HL-60 (cell line): ENCODE results near the gene IL31RA.

ENCODE experiments used
- DNase-seq, 2 experiments: peaks; one replicate each; pipeline ENCODE4 v3.0.0-alpha.2; 2010 to 2020; ENCODE audit warnings: low read depth in 1 of 2, low spot score in 1 of 2
- H3K27ac ChIP-seq: fragments of 250-450 bp; sonication (Bioruptor Pico); replicated peaks from 2 replicates; pipeline ENCODE4 v1.5.1; 2020; ENCODE audit warnings: mild to moderate bottlenecking, moderate library complexity
- H3K27me3 ChIP-seq: fragments of 250-450 bp; sonication (Bioruptor Pico); 2 replicates; pipeline ENCODE4 v1.5.1; 2021; ENCODE audit warnings: mild to moderate bottlenecking, moderate library complexity; ENCODE audit not compliant: insufficient read depth, poor library complexity, severe bottlenecking
- H3K4me3 ChIP-seq: replicated peaks from 2 replicates; pipeline ENCODE4 v1.5.1; 2011; ENCODE audit warnings: mild to moderate bottlenecking, control low read depth, low read length; ENCODE audit not compliant: insufficient read depth
- GABPA ChIP-seq: IDR thresholded peaks from 2 replicates; pipeline ENCODE4 v1.6.1; 2012; ENCODE audit warnings: low read depth
- POLR2AphosphoS5 ChIP-seq: IDR thresholded peaks from 2 replicates; pipeline ENCODE4 v1.6.1; 2012; ENCODE audit warnings: low read depth
- REST ChIP-seq: IDR thresholded peaks from 2 replicates; pipeline ENCODE4 v1.6.1; 2012; ENCODE audit warnings: low read depth; ENCODE audit not compliant: insufficient replicate concordance
- SPI1 ChIP-seq: IDR thresholded peaks from 2 replicates; pipeline ENCODE4 v1.6.1; 2012; ENCODE audit warnings: low read depth, mild to moderate bottlenecking, borderline replicate concordance
- TF ChIP-seq, protein P1 (sequence below): IDR thresholded peaks from one replicate; pipeline ENCODE4 v1.5.1; 2011; ENCODE audit warnings: low read length, control low read depth, inconsistent platforms; ENCODE audit not compliant: insufficient read depth

Gene IL31RA

GRCh38 chr5:55897206-55897894 is 46.2 kb downstream of the IL31RA start:
- no peaks in the 10 kb centered on the region for H3K27me3 ChIP-seq
- TF ChIP-seq SPI1 (no peak), REST (no peak), POLR2AphosphoS5 (no peak), GABPA (no peak)
- TF ChIP-seq, protein P1, sequence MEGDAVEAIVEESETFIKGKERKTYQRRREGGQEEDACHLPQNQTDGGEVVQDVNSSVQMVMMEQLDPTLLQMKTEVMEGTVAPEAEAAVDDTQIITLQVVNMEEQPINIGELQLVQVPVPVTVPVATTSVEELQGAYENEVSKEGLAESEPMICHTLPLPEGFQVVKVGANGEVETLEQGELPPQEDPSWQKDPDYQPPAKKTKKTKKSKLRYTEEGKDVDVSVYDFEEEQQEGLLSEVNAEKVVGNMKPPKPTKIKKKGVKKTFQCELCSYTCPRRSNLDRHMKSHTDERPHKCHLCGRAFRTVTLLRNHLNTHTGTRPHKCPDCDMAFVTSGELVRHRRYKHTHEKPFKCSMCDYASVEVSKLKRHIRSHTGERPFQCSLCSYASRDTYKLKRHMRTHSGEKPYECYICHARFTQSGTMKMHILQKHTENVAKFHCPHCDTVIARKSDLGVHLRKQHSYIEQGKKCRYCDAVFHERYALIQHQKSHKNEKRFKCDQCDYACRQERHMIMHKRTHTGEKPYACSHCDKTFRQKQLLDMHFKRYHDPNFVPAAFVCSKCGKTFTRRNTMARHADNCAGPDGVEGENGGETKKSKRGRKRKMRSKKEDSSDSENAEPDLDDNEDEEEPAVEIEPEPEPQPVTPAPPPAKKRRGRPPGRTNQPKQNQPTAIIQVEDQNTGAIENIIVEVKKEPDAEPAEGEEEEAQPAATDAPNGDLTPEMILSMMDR, result no peak
- H3K4me3 ChIP-seq, result no peak overlapping the region
- no peak overlapping the region for H3K27ac ChIP-seq
- DNase-seq, result peak in 1 of 2 experiments; percentile 6

DNA sequence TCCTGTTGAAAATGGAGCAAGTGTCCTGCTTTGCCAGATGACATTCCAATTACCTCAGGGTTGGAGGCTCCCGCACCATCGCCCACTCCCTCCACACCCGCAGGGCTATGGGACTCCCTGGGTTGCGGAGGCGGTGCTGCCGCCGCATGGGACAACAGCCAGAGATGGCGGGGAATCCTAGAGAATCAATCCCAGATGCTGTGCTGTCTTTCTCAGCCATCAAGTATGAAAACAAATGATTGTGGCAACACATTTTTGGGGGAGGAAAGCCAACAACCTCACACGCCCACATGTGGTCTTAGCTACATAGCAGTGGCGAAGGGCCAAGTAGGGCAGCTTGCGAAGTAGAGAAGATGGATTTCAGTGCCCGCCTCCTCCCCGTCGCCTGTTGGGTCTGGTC is 46.7 kb downstream of the IL31RA start:
- H3K27me3 ChIP-seq, result no peaks in the 10 kb centered on the region
- TF ChIP-seq SPI1 (no peak), POLR2AphosphoS5 (no peak), REST (no peak), GABPA (no peak)
- TF ChIP-seq, protein P1, result no peak
- DNase-seq, result no peak
- H3K27ac ChIP-seq, result no peak overlapping the region
- H3K4me3 ChIP-seq, result no peak overlapping the region

- no peak for TF ChIP-seq GABPA
- no peak overlapping the region for H3K27ac ChIP-seq
- no peak for DNase-seq
- H3K4me3 ChIP-seq, result no peak overlapping the region
- H3K27me3 ChIP-seq, result no peaks in the 10 kb centered on the region
These were observed 48.2 kb downstream of the IL31RA start for GRCh38 chr5:55899344-55899743.

- no peak overlapping the region for H3K27ac ChIP-seq
- no peak for DNase-seq
- H3K27me3 ChIP-seq, result no peaks in the 10 kb centered on the region
- no peak for TF ChIP-seq SPI1
- no peak overlapping the region for H3K4me3 ChIP-seq
These were observed 48.9 kb downstream of the IL31RA start for GRCh38 chr5:55900068-55900467.

- Histone ChIP-seq H3K27me3 (no peaks in the 10 kb centered on the region), H3K4me3 (no peak overlapping the region), H3K27ac (no peak overlapping the region)
- no peak for DNase-seq
- no peak for TF ChIP-seq REST
- TF ChIP-seq SPI1, result no peak
- no peak for TF ChIP-seq POLR2AphosphoS5
- TF ChIP-seq, protein P1, result no peak
- TF ChIP-seq GABPA, result no peak
These were observed 49.6 kb downstream of the IL31RA start for GRCh38 chr5:55900776-55901175.
